K562 (cell line): ENCODE measurements around the gene EPHB2. TPM values are rescaled to one million over a fixed set of nuclear protein-coding genes. Genes with fewer than 3 reads are reported as not detected.

Experiments
- ATAC-seq: fragments of 200-7000 bp; cut with Tn5 transposase; 3 replicates; pipeline ENCODE4 v1.9.1; 2020; ENCODE audit warnings: moderate library complexity
- BruUV-seq: library from RNA; stranded (reverse); fragments of 400-500 nt; replicated peaks from 2 replicates; lab custom pipeline; 2021; lab: Mats Ljungman, UMichigan
- CTCF ChIA-PET: fragments of 300-600 bp; formaldehyde crosslinking; extraction: SDS; loops from one replicate; lab custom pipeline; 2021; ENCODE audit warnings: low intra/inter-chr PET ratio; lab: Yijun Ruan, JAX
- POLR2A ChIA-PET: fragments of 300-600, 350-650 bp; sonication (Branson Sonifier 250); formaldehyde crosslinking; extraction: SDS; loops from one replicate; lab custom pipeline; 2021; ENCODE audit warnings: antibody characterized with exemption, inconsistent platforms; lab: Yijun Ruan, JAX
- DNase-seq, 4 experiments: peaks; one replicate each; pipeline versions ENCODE4 v3.0.0 to v3.0.0-alpha.2; 2011 to 2018; ENCODE audit warnings: low spot score in 3 of 4, mixed read lengths in 3 of 4; ENCODE audit errors: extremely low read depth in 1 of 4
- FAIRE-seq: peaks from 2 replicates; lab custom pipeline; 2011; peaks lifted over from hg19 to GRCh38; lab: Jason Lieb, UNC
- H2AFZ ChIP-seq: 2 replicates; pipeline ENCODE4 v1.6.0; 2011; ENCODE audit warnings: low read depth, low read length, control low read depth, inconsistent platforms
- H3K27ac ChIP-seq: fragments of 200-600 bp; 3 replicates; pipeline ENCODE4 v1.8.0; 2011; ENCODE audit warnings: low read depth, mild to moderate bottlenecking, control low read depth, inconsistent platforms, low read length, moderate library complexity, mixed read lengths; ENCODE audit errors: extremely low read depth
- H3K27me3 ChIP-seq, 2 experiments: fragments of 300-600 bp in 1 of 2; 2 replicates in 1 of 2; 3 replicates in 1 of 2; pipeline versions ENCODE4 v1.6.0 to v1.8.0; 2011; ENCODE audit warnings: inconsistent platforms in 2 of 2, low read length in 2 of 2, mild to moderate bottlenecking in 1 of 2, mixed read lengths in 1 of 2, moderate library complexity in 1 of 2; ENCODE audit not compliant: control insufficient read depth in 2 of 2, insufficient read depth in 2 of 2
- H3K36me3 ChIP-seq: fragments of 300-600 bp; 3 replicates; pipeline ENCODE4 v1.8.0; 2011; ENCODE audit warnings: mild to moderate bottlenecking, low read length, inconsistent platforms; ENCODE audit not compliant: control insufficient read depth, insufficient read depth
- H3K4me1 ChIP-seq, 2 experiments: fragments of 200-600 bp in 1 of 2; replicated peaks in 1 of 2; 2 replicates in 1 of 2; 3 replicates in 1 of 2; pipeline versions ENCODE4 v1.5.1 to v1.8.0; 2011; ENCODE audit warnings: inconsistent platforms in 2 of 2, low read length in 2 of 2, mild to moderate bottlenecking in 1 of 2, mixed read lengths in 1 of 2, moderate library complexity in 1 of 2; ENCODE audit not compliant: control insufficient read depth in 2 of 2, insufficient read depth in 2 of 2
- H3K4me2 ChIP-seq: 2 replicates; pipeline ENCODE4 v1.6.1; 2011; ENCODE audit warnings: low read length, control low read depth, inconsistent platforms, mixed read lengths; ENCODE audit not compliant: insufficient read depth
- H3K4me3 ChIP-seq: fragments of 200-600 bp; sonication (generic), shearing (Covaris generic); 2 replicates; pipeline ENCODE4 v1.5.1; 2016; ENCODE audit warnings: control low read depth, inconsistent platforms
- H3K79me2 ChIP-seq: fragments of 200-600 bp; 3 replicates; pipeline ENCODE4 v1.8.0; 2011; ENCODE audit warnings: low read length, inconsistent platforms; ENCODE audit not compliant: control insufficient read depth, insufficient read depth
- H3K9ac ChIP-seq, 2 experiments: 2 replicates each; pipeline versions ENCODE4 v1.6.0 to v1.6.1; 2011; ENCODE audit warnings: low read depth in 2 of 2, low read length in 2 of 2, control low read depth in 1 of 2, inconsistent platforms in 1 of 2, mild to moderate bottlenecking in 1 of 2, mixed read lengths in 1 of 2; ENCODE audit not compliant: insufficient read depth in 1 of 2
- H3K9me1 ChIP-seq: one replicate; pipeline ENCODE4 v1.6.0; 2011; ENCODE audit warnings: inconsistent platforms, mild to moderate bottlenecking, low read length, moderate library complexity; ENCODE audit not compliant: control insufficient read depth, insufficient read depth
- H3K9me3 ChIP-seq: replicated peaks from 2 replicates; pipeline ENCODE4 v1.5.1; 2011; ENCODE audit warnings: low read depth, low read length, inconsistent platforms; ENCODE audit not compliant: control insufficient read depth, insufficient read depth
- H4K20me1 ChIP-seq: replicated peaks from 2 replicates; pipeline ENCODE4 v1.6.1; 2011; ENCODE audit warnings: low read length, inconsistent platforms, mixed read lengths; ENCODE audit not compliant: control insufficient read depth, insufficient read depth
- ADNP ChIP-seq: fragments of 200-800 bp; sonication (Bioruptor generic); IDR thresholded peaks from 2 replicates; pipeline ENCODE4 v1.6.1; 2016; ENCODE audit warnings: missing genetic modification characterization, missing compliant biosample characterization
- CBX8 ChIP-seq: fragments of 200-600 bp; sonication (generic); IDR thresholded peaks from 2 replicates; pipeline ENCODE4 v1.6.1; 2012; ENCODE audit warnings: borderline replicate concordance, mixed run types, low read depth, mild to moderate bottlenecking, moderate library complexity, mixed read lengths, low read length, control low read depth, inconsistent platforms; ENCODE audit not compliant: poor library complexity, severe bottlenecking; ENCODE audit errors: extremely low read depth
- NR4A1 ChIP-seq, 2 experiments: fragments of 250-450 bp in 1 of 2; fragments of 450-650 bp in 1 of 2; sonication (Bioruptor Pico) in 1 of 2; IDR thresholded peaks; 2 replicates each; pipeline versions ENCODE4 v1.4.0 to v1.6.1; 2016 to 2020; ENCODE audit warnings: mild to moderate bottlenecking in 2 of 2, missing compliant biosample characterization in 1 of 2, missing genetic modification characterization in 1 of 2, moderate library complexity in 1 of 2
- NUFIP1 ChIP-seq: fragments of 450-650 bp; IDR thresholded peaks from 2 replicates; pipeline ENCODE4 v1.6.1; 2018; ENCODE audit not compliant: partially characterized antibody
- PCBP1 ChIP-seq: fragments of 200-400 bp; formaldehyde crosslinking; IDR thresholded peaks from 2 replicates; pipeline ENCODE4 v1.6.1; 2018; ENCODE audit warnings: mild to moderate bottlenecking, low read depth, low read length; ENCODE audit not compliant: poor library complexity, severe bottlenecking
- POLR3A ChIP-seq: IDR thresholded peaks from 2 replicates; pipeline ENCODE4 v1.6.1; 2011; ENCODE audit warnings: borderline replicate concordance, mild to moderate bottlenecking, moderate library complexity; ENCODE audit not compliant: insufficient read length, insufficient read depth; ENCODE audit errors: extremely low read depth
- TCF15 ChIP-seq: fragments of 250-450 bp; sonication (Bioruptor Pico); IDR thresholded peaks from 2 replicates; pipeline ENCODE4 v1.8.0; 2022; ENCODE audit warnings: moderate library complexity, mild to moderate bottlenecking, inconsistent platforms
- TOE1 ChIP-seq, 2 experiments: fragments of 450-650 bp in 1 of 2; sonication (generic) in 1 of 2; formaldehyde crosslinking in 1 of 2; IDR thresholded peaks; 2 replicates each; pipeline versions ENCODE4 v1.7.1 to v1.8.0; 2016 to 2022; ENCODE audit warnings: borderline replicate concordance in 2 of 2, mild to moderate bottlenecking in 2 of 2, antibody characterized with exemption in 1 of 2, inconsistent platforms in 1 of 2, low read depth in 1 of 2, missing genetic modification reagents in 1 of 2, moderate library complexity in 1 of 2
- WGBS: fragments of 100-300 bp; shearing (Covaris generic); methylation state at CpG from one replicate; pipeline ENCODE4 v1.1.6; 2016; ENCODE audit warnings: low coverage, mixed read lengths; ENCODE audit not compliant: insufficient coverage; ENCODE audit errors: missing lambda C conversion rate; 5-methylcytosine and 5-hydroxymethylcytosine counted together
- in situ Hi-C: fragments of 300-500 bp; cut with MboI; formaldehyde crosslinking; loops from 4 replicates; pipeline ENCODE4 v1.15.0; 2018; ENCODE audit warnings: inconsistent platforms, mixed read lengths
- intact Hi-C: fragments of 100-400 bp; cut with micrococcal nuclease; formaldehyde crosslinking; loops from 2 replicates; pipeline ENCODE4 v1.14.2; 2022
- polyA plus RNA-seq, 8 experiments: library from polyadenylated mRNA; depleted of rRNA in 4 of 8; stranded (reverse) in 5 of 8; unstranded in 3 of 8; fragments of >200 nt; fragmentation: Nextera tagmentation in 2 of 8; fragmentation: Illumina TruSeq in 1 of 8; extraction: Ambion mirVana in 2 of 8; extraction: Trizol in 1 of 8; gene quantifications; 2 replicates each; pipeline versions ENCODE4 v1.2.1 to v1.2.3, GENCODE V29; 2011 to 2014; ENCODE audit warnings: inconsistent platforms in 1 of 8, missing spikeins in 1 of 8
- total RNA-seq, 7 experiments: library from RNA; depleted of rRNA in 6 of 7; stranded (reverse); fragments of >200 nt in 6 of 7; fragmentation: Illumina TruSeq in 2 of 7; extraction: Trizol in 2 of 7; gene quantifications; 2 replicates each; pipeline versions ENCODE4 v1.2.1 to v1.2.3, GENCODE V29; 2011 to 2021; ENCODE audit warnings: low replicate concordance in 1 of 7
- TF ChIP-seq, protein P1 (sequence below): fragments of 450-650 bp; formaldehyde crosslinking; IDR thresholded peaks from 2 replicates; pipeline ENCODE4 v1.4.0; 2022; ENCODE audit warnings: mild to moderate bottlenecking, moderate library complexity
- TF ChIP-seq, protein P2 (sequence below), 2 experiments: fragments of 450-650 bp; IDR thresholded peaks; 2 replicates each; pipeline ENCODE4 v1.6.1; 2016; ENCODE audit warnings: mild to moderate bottlenecking in 2 of 2, borderline replicate concordance in 1 of 2, low read depth in 1 of 2, moderate library complexity in 1 of 2

Gene EPHB2
- total and polyA plus RNA-seq, 9 of the 15 experiments (the other 6 are each of a cell fraction or from before 2014, with no cell fraction given) = not detected

DNA sequence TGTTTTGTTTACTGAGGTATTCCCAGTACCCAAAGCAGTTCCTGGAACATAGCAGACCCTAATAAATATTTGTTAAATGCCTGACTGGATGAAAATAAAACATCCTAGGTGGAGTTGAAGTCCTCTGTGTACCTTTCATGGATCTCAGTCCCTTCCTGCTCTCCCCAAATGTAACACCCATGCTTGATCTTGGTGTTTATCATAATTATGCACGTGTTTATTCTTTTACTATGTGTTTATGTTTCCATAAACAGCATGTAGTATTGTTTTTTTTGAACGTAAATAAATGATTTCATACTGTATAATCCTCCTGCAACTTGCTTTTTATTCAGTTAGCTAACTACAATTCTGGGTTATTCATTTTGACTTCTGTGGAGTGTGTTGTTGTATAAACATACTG is 257.2 kb downstream of the EPHB2 start:
- DNase-seq (no peak), ATAC-seq (no peak), FAIRE-seq (no peak)
- H3K4me3 ChIP-seq = no peak overlapping the region
- no peaks in the 10 kb centered on the region for H3K9me3 ChIP-seq
- POLR2A ChIA-PET = no interaction called here
- TF ChIP-seq, protein P1, sequence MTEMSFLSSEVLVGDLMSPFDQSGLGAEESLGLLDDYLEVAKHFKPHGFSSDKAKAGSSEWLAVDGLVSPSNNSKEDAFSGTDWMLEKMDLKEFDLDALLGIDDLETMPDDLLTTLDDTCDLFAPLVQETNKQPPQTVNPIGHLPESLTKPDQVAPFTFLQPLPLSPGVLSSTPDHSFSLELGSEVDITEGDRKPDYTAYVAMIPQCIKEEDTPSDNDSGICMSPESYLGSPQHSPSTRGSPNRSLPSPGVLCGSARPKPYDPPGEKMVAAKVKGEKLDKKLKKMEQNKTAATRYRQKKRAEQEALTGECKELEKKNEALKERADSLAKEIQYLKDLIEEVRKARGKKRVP (CRISPR knock-in tag) = no peak
- no peak for TF ChIP-seq ADNP (tag)
- no peak for TF ChIP-seq TOE1 (IDR thresholded peaks at IDR 0.05; ENCODE audit: borderline replicate concordance)
- TF ChIP-seq TOE1 (CRISPR knock-in tag; IDR thresholded peaks at IDR 0.05; ENCODE audit: borderline replicate concordance, low read depth) = no peak
- no peak for TF ChIP-seq PCBP1
- TF ChIP-seq POLR3A = no peak
- no peak for TF ChIP-seq NUFIP1
- TF ChIP-seq, protein P2, sequence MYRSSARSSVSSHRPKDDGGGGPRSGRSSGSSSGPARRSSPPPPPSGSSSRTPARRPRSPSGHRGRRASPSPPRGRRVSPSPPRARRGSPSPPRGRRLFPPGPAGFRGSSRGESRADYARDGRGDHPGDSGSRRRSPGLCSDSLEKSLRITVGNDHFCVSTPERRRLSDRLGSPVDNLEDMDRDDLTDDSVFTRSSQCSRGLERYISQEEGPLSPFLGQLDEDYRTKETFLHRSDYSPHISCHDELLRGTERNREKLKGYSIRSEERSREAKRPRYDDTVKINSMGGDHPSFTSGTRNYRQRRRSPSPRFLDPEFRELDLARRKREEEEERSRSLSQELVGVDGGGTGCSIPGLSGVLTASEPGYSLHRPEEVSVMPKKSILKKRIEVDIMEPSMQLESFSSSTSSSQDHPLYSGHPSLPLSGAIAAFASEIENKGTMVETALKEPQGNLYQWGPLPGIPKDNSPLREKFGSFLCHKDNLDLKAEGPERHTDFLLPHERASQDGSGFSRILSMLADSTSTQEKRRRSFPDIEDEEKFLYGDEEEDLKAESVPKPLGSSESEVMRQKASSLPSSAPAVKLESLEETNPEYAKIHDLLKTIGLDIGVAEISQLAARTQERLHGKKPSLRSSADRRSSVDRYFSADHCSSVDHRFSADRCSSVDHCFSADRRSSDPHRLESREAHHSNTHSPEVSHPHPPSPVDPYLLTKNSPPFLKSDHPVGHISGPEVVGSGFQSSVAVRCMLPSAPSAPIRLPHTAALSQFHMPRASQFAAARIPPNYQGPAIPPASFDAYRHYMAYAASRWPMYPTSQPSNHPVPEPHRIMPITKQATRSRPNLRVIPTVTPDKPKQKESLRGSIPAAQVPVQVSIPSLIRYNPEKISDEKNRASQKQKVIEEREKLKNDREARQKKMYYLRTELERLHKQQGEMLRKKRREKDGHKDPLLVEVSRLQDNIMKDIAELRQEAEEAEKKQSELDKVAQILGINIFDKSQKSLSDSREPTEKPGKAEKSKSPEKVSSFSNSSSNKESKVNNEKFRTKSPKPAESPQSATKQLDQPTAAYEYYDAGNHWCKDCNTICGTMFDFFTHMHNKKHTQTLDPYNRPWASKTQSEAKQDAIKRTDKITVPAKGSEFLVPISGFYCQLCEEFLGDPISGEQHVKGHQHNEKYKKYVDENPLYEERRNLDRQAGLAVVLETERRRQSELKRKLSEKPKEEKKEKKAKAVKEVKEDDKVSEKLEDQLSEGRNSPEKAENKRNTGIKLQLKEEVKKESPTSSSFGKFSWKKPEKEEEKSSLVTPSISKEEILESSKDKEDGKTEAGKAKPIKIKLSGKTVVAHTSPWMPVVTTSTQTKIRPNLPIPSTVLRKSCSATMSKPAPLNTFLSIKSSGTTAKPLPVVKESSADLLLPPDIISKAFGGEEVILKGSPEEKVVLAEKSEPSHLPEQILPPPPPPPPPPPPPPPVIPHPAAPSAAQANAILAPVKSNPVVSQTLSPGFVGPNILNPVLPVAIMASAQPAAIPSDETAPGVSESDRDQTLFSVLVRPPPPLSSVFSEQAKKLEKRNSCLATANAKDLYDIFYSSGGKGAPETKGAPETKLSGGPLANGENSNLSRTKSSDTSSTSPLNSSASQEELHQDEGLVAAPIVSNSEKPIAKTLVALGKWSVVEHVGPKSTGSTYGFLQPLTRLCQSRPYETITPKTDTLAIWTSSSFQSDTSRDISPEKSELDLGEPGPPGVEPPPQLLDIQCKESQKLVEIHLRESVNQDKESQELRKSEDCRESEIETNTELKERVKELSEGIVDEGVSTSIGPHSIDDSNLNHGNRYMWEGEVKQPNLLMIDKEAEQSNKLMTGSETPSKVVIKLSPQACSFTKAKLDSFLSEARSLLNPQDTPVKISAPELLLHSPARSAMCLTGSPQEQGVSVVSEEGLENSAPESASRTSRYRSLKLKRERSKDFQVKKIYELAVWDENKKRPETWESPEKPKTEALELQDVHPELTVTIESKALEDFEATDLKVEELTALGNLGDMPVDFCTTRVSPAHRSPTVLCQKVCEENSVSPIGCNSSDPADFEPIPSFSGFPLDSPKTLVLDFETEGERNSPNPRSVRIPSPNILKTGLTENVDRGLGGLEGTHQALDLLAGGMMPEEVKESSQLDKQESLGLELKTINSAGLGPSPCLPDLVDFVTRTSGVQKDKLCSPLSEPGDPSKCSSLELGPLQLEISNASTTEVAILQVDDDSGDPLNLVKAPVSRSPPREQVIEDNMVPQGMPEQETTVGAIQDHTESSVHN (IDR thresholded peaks at IDR 0.05; ENCODE audit: borderline replicate concordance in 1 of 2, low read depth in 1 of 2) = no peak
- TF ChIP-seq CBX8 = no peak
- TF ChIP-seq NR4A1 (CRISPR knock-in tag; IDR thresholded peaks at IDR 0.05) = no peak
- no peak for TF ChIP-seq NR4A1 (tag; IDR thresholded peaks at IDR 0.05)
- no peak for TF ChIP-seq TCF15 (CRISPR knock-in tag)
- WGBS = 2% methylated on average over 2 of the region's 2 CpGs
- H3K4me2 ChIP-seq = no peak overlapping the region
- no peaks in the 10 kb centered on the region for H3K9me1 ChIP-seq
- no peak overlapping the region for H3K27ac ChIP-seq
- H3K4me1 ChIP-seq = no peaks in the 10 kb centered on the region; a peak in 2 of 5 replicates
- H2AFZ ChIP-seq = no peak overlapping the region
- H3K36me3 ChIP-seq = no peaks in the 10 kb centered on the region
- no peaks in the 10 kb centered on the region for H4K20me1 ChIP-seq
- no peaks in the 10 kb centered on the region for H3K79me2 ChIP-seq
- H3K27me3 ChIP-seq = peaks cover 15 to 23% of the 10 kb centered on the region in 2 experiments
- BruUV-seq = no TSS peak
- CTCF ChIA-PET = no interaction called here
- H3K9ac ChIP-seq = no peak overlapping the region
- intact Hi-C loops (no loop called here), in situ Hi-C loops (no loop called here)
